Breast epithelium (tissue), 3 donors: ENCODE measurements around the gene ISL2.

ENCODE experiments used
- POLR2A ChIP-seq: fragments of 450-650 bp; IDR thresholded peaks from one replicate; pipeline ENCODE4 v1.6.1; 2016; ENCODE audit warnings: antibody characterized with exemption, mild to moderate bottlenecking, moderate library complexity
- POLR2AphosphoS5 ChIP-seq, 3 donors: sonication (generic); formaldehyde crosslinking; IDR thresholded peaks; one replicate each; pipeline ENCODE4 v1.6.1; 2017; ENCODE audit warnings: antibody characterized with exemption in 3 of 3

DNA sequence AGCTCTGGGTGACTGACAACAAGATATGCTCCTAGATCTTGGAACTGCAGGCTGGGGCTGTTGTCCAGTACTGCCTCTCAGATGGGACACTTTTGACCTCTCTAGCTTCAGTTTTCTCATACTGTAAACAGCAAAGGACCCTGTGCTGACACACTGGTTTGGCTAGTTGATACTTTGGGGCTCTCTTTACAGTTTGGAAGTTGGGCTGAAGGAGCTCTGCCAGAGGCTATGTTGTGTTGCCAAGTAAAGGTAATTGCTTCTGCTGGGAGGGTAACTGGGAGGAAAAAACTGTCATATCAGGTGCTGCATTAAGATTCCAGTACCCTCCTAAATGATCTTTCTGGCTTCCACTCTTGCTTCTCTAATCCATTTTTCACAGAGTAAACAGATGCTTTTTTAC lies 54.0 kb downstream of the ISL2 start:
- no peak for TF ChIP-seq POLR2AphosphoS5 (IDR thresholded peaks at IDR 0.05)
- TF ChIP-seq POLR2A, result no peak
